HepG2 (cell line): Measurements from ENCODE around the gene MARS1. TPM values are rescaled to one million over a fixed set of nuclear protein-coding genes. Genes with fewer than 3 reads are reported as not detected.

Experiments
- CEBPG ChIP-seq: IDR thresholded peaks from 2 replicates; pipeline ENCODE4 v1.6.1; 2016
- ETV6 ChIP-seq: sonication (generic); formaldehyde crosslinking; conservative IDR thresholded peaks from 2 replicates; pipeline ENCODE4 v1.4.0; 2020; ENCODE audit warnings: missing genetic modification reagents
- GABPB1 ChIP-seq: IDR thresholded peaks from 2 replicates; pipeline ENCODE4 v1.6.1; 2016; ENCODE audit warnings: mild to moderate bottlenecking, missing genetic modification reagents, moderate library complexity, missing compliant biosample characterization
- HDAC6 ChIP-seq: fragments of 200-600 bp; sonication (generic); IDR thresholded peaks from 2 replicates; pipeline ENCODE4 v1.7.0; 2017; ENCODE audit warnings: mild to moderate bottlenecking, antibody characterized with exemption, low read length, low read depth
- MYC ChIP-seq: sonication (generic); formaldehyde crosslinking; IDR thresholded peaks from 2 replicates; pipeline ENCODE4 v1.9.0; 2021; ENCODE audit warnings: missing genetic modification reagents, borderline replicate concordance
- PAF1 ChIP-seq: IDR thresholded peaks from 2 replicates; pipeline ENCODE4 v1.6.1; 2016; ENCODE audit warnings: missing genetic modification reagents, missing compliant biosample characterization
- ZHX1 ChIP-seq: sonication (generic); formaldehyde crosslinking; IDR thresholded peaks from 2 replicates; pipeline ENCODE4 v1.8.1; 2022; ENCODE audit warnings: low read depth, mild to moderate bottlenecking, missing genetic modification reagents
- ZNF136 ChIP-seq: sonication (generic); formaldehyde crosslinking; IDR thresholded peaks from 2 replicates; pipeline ENCODE4 v1.8.1; 2022; ENCODE audit warnings: low read depth, mild to moderate bottlenecking, moderate library complexity, missing genetic modification reagents
- ZNF574 ChIP-seq: sonication (generic); formaldehyde crosslinking; IDR thresholded peaks from 2 replicates; pipeline ENCODE4 v1.4.0; 2020; ENCODE audit warnings: missing genetic modification reagents
- ZNF761 ChIP-seq: sonication (generic); formaldehyde crosslinking; conservative IDR thresholded peaks from 2 replicates; pipeline ENCODE4 v1.4.0; 2020; ENCODE audit warnings: mild to moderate bottlenecking, missing genetic modification reagents
- ZNF850 ChIP-seq: sonication (generic); formaldehyde crosslinking; conservative IDR thresholded peaks from 2 replicates; pipeline ENCODE4 v1.9.0; 2021; ENCODE audit warnings: mild to moderate bottlenecking, missing genetic modification reagents
- ZSCAN22 ChIP-seq: sonication (generic); formaldehyde crosslinking; IDR thresholded peaks from 2 replicates; pipeline ENCODE4 v1.4.0; 2020; ENCODE audit warnings: mild to moderate bottlenecking, missing genetic modification reagents
- polyA plus RNA-seq, 8 experiments: library from polyadenylated mRNA; depleted of rRNA in 3 of 8; stranded (reverse) in 7 of 8; unstranded in 1 of 8; fragments of >200 nt; fragmentation: Illumina TruSeq in 4 of 8; extraction: Trizol in 4 of 8; gene quantifications; 2 replicates each; pipeline versions ENCODE4 v1.2.1 to v1.2.3, GENCODE V29; 2011 to 2016; ENCODE audit warnings: low read depth in 4 of 8, missing spikeins in 1 of 8, mixed read lengths in 1 of 8; ENCODE audit not compliant: insufficient read depth in 1 of 8
- total RNA-seq, 5 experiments: library from RNA; depleted of rRNA; stranded (reverse); fragments of >200 nt; fragmentation: Illumina TruSeq; extraction: Trizol; gene quantifications; 2 replicates each; pipeline ENCODE4 v1.2.3, GENCODE V29; 2016; ENCODE audit warnings: low read depth in 1 of 5
- TF ChIP-seq, protein P1 (sequence below): sonication (generic); formaldehyde crosslinking; IDR thresholded peaks from 2 replicates; pipeline ENCODE4 v1.4.0; 2020; ENCODE audit warnings: missing genetic modification reagents, borderline replicate concordance
- TF ChIP-seq, protein P2 (sequence below): sonication (generic); formaldehyde crosslinking; IDR thresholded peaks from 2 replicates; pipeline ENCODE4 v1.4.0; 2020; ENCODE audit warnings: mild to moderate bottlenecking, low read depth, missing genetic modification reagents
- TF ChIP-seq, protein P3 (sequence below): sonication (generic); formaldehyde crosslinking; IDR thresholded peaks from 2 replicates; pipeline ENCODE4 v1.5.0; 2020; ENCODE audit warnings: missing genetic modification reagents
- TF ChIP-seq, protein P4 (sequence below): sonication (generic); formaldehyde crosslinking; IDR thresholded peaks from 2 replicates; pipeline ENCODE4 v1.4.0; 2020; ENCODE audit warnings: missing genetic modification reagents

Gene MARS1
- total and polyA plus RNA-seq, 2 of the 13 experiments (the other 11 are each of a cell fraction or from before 2014, with no cell fraction given): 115 to 181 TPM

DNA sequence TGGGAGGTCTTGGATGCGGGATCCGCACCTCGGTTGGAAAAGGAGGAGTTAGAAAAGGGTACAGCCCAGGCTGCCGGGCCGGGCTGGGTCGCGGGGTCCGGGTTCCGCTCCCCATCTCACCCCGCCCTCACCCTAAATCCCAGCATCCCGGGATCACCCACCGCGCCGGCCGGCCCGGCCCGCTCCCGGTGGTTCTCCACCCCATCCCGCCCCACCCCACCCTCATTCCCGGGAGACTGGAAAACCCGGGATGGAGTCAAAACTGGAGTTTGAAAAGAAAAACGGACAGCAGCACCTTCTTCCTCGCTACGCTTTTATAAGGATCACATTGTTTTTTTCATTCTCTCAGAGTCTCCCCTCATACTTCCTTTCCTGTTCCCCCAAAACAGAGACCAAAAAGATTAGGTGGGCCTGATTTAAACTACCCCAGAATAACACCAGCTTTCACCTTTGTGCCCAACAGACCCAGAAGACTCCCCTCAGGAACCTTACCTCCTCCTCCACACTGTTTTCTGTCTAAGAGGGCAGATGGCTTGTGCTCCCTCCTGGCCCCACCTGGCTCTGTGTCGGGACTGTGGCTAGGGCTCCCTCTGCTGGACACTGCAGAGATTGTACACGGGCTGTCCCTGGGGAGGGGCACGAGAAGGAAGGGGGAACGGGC, 25.5 kb upstream of the MARS1 start (continued):
- TF ChIP-seq GABPB1 (CRISPR knock-in tag) (no peak; the same call in 1 of the 2 replicates), ZSCAN22 (no peak), MYC (CRISPR knock-in tag) (0 out of 2 replicates have a peak, but pooled peaks have one; percentile 34), PAF1 (CRISPR knock-in tag) (no peak), ZNF761 (no peak), ZNF574 (peak; percentile 82), HDAC6 (no peak), ZHX1 (CRISPR knock-in tag) (no peak), ZNF850 (CRISPR knock-in tag) (no peak), ZNF136 (CRISPR knock-in tag) (no peak), ETV6 (no peak), CEBPG (CRISPR knock-in tag) (0 out of 2 replicates have a peak, but pooled peaks have one; percentile 7)
- TF ChIP-seq, protein P1, sequence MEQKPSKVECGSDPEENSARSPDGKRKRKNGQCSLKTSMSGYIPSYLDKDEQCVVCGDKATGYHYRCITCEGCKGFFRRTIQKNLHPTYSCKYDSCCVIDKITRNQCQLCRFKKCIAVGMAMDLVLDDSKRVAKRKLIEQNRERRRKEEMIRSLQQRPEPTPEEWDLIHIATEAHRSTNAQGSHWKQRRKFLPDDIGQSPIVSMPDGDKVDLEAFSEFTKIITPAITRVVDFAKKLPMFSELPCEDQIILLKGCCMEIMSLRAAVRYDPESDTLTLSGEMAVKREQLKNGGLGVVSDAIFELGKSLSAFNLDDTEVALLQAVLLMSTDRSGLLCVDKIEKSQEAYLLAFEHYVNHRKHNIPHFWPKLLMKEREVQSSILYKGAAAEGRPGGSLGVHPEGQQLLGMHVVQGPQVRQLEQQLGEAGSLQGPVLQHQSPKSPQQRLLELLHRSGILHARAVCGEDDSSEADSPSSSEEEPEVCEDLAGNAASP: no peak; the same call in 1 of the 2 replicates
- TF ChIP-seq, protein P2, sequence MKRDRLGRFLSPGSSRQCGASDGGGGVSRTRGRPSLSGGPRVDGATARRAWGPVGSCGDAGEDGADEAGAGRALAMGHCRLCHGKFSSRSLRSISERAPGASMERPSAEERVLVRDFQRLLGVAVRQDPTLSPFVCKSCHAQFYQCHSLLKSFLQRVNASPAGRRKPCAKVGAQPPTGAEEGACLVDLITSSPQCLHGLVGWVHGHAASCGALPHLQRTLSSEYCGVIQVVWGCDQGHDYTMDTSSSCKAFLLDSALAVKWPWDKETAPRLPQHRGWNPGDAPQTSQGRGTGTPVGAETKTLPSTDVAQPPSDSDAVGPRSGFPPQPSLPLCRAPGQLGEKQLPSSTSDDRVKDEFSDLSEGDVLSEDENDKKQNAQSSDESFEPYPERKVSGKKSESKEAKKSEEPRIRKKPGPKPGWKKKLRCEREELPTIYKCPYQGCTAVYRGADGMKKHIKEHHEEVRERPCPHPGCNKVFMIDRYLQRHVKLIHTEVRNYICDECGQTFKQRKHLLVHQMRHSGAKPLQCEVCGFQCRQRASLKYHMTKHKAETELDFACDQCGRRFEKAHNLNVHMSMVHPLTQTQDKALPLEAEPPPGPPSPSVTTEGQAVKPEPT (CRISPR knock-in tag): no peak
- TF ChIP-seq, protein P3, sequence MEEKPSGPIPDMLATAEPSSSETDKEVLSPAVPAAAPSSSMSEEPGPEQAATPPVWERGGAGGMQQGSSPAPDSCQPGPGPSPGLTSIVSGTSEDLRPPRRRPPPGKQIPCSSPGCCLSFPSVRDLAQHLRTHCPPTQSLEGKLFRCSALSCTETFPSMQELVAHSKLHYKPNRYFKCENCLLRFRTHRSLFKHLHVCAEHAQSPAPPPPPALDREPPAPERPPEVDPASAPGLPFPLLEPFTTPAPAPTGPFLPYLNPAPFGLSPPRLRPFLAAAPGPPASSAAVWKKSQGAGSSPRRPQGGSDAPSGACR (CRISPR knock-in tag): 0 out of 2 replicates have a peak, but pooled peaks have one; percentile 30
- TF ChIP-seq, protein P4, sequence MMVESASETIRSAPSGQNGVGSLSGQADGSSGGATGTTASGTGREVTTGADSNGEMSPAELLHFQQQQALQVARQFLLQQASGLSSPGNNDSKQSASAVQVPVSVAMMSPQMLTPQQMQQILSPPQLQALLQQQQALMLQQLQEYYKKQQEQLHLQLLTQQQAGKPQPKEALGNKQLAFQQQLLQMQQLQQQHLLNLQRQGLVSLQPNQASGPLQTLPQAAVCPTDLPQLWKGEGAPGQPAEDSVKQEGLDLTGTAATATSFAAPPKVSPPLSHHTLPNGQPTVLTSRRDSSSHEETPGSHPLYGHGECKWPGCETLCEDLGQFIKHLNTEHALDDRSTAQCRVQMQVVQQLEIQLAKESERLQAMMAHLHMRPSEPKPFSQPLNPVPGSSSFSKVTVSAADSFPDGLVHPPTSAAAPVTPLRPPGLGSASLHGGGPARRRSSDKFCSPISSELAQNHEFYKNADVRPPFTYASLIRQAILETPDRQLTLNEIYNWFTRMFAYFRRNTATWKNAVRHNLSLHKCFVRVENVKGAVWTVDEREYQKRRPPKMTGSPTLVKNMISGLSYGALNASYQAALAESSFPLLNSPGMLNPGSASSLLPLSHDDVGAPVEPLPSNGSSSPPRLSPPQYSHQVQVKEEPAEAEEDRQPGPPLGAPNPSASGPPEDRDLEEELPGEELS (CRISPR knock-in tag): 0 out of 2 replicates have a peak, but pooled peaks have one; percentile 12
